GM18502 (cell line): ENCODE results near the gene GLIS1.

Experiments used
- ATAC-seq: cut with Tn5 transposase; IDR thresholded peaks from one replicate; pipeline ENCODE4 v1.9.1; 2021; ENCODE audit warnings: mild to moderate bottlenecking; ENCODE audit not compliant: unreplicated experiment, poor library complexity

Gene GLIS1

DNA sequence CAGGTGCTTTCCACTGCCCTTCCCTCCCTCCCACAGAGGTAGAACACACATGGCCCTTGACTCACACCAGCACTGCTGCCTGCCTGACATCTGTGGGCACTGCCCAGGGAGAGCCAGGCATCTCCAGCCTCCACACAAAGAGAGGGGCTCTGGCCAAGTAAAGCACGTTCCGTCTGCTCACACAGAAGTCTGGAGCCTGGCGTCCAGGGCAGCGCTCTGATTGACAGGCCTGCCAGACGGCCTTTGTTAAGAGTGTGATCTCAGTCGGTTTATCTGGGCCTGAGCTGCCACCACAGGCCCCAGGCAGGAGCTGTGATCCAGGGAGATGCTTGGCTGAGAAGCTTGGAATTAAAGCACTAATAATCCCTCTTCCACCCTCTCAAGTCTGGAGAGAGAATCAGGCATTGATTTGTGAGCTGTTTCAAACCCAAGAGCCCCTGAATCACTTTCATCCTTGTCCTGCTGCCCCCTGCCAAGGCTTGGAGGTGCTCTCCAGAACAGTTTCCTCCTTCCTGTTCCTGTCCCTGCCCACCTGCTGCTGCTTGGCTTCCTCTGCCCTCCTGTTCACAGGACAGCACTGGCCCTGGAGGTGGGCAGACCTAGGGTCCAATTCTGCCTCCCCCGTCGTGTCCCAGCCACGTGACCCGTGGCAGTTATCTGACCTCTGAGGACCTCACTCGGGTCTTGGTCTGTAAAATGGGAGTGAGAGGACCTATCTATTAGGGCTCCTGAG is 276.0 kb downstream of the GLIS1 start:
- ATAC-seq, result no peak

DNA sequence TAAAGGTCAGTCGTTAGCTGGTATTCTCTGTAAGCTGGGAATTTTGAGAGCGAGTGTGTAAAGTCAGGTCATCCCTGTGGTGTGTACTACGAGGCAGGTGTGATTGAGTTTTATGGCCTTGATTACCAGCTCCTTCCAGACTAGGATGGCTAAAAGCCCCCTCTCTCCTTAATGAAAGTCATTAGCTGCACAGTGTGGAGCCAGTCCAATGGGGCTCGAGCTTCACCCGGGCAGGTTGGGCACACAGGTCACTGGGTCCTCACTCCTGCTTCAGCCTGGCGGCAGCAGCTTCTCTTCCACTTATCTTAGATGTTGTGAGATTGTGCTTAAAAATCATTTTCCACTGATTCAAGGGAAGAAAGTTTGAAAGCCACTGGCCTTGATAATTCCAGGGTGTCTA is 276.8 kb downstream of the GLIS1 start:
- ATAC-seq, result no peak

DNA sequence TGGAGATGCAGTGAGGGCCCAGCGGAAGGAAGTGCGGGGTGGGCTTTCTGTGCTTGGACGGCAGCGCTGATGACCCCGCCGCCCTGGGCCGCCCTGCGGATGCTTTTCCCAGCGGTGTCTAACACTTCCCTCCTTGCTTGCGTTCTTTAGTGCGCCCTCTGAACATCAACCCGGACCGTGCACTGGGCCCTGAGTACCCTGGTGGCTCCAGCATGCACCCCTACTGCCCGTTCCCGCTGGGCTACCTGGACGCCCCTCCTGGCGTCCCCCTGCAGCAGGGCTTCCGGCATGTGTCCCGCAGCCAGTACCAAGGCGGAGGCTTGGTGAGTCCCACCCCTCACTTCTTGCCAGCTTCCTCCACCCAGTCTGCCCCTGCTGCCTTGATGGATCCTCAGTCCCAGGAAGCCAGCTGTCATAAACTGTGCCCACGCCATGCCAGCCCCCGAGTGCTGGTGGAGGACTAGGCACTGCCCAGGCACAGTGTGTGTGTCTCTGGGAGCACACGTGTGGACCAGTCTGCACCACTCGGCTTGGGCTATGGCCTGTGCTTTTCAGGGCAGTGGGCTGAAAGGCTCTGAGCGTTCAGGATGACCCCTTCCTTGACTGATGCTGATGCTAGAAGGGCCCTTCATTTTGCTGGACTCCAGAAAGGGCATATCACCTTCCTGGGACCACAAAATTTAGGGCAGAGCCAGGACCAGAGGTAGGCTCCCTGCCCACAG is 277.5 kb downstream of the GLIS1 start:
- no peak for ATAC-seq

DNA sequence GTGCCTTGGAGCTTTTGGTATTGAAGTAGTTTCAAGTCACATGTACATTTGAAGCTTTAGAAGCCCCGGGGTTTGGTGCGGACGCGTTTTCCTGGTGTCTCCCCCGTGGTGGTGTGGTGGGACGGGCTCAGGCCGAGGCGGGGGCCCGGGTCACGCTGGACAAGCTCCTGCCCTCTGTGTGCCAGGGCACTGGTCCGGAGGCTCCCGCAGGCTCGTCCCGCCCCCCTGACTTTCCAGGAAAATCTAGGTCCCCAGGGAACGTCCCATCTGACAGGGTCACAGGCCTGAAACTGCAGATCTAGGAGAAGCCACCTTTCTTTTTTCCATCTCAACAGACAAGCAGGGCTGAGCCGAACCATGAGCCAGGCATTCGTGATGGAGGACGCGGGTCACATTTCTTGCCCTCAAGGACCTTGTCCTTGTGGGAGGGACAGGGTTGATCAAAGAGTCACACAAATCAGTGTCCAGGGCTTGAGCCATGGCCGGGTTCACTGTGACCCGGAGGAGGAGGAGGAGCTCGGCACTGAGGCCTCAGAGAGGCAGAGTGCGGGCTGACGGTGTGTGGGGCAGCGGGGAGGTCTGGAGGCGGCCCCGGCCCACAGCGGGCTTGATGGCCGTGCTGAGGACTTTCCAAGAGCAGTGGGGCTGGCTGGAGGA is 278.2 kb downstream of the GLIS1 start:
- ATAC-seq, result no peak

DNA sequence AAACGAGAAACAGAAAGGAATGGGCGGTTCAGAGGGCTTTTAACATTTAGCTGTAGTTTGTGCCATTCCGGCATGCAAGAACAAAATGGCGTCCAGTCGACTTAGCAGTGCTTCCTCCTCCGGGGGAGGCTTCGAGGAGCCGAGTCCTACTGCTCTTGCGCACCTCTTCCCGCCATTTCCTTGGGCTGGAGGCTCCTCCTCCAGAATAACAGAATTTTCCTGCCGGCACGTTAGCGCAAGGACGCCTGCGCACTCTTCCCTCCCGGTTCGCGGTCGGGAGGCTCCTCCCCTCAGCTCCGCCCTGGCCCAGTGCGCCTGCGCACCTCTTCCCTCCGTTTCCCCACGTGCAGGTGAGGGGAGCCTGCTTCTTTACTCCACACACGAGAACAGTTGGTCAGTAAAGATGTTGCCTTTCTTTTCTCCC is 278.7 kb downstream of the GLIS1 start:
- no peak for ATAC-seq

DNA sequence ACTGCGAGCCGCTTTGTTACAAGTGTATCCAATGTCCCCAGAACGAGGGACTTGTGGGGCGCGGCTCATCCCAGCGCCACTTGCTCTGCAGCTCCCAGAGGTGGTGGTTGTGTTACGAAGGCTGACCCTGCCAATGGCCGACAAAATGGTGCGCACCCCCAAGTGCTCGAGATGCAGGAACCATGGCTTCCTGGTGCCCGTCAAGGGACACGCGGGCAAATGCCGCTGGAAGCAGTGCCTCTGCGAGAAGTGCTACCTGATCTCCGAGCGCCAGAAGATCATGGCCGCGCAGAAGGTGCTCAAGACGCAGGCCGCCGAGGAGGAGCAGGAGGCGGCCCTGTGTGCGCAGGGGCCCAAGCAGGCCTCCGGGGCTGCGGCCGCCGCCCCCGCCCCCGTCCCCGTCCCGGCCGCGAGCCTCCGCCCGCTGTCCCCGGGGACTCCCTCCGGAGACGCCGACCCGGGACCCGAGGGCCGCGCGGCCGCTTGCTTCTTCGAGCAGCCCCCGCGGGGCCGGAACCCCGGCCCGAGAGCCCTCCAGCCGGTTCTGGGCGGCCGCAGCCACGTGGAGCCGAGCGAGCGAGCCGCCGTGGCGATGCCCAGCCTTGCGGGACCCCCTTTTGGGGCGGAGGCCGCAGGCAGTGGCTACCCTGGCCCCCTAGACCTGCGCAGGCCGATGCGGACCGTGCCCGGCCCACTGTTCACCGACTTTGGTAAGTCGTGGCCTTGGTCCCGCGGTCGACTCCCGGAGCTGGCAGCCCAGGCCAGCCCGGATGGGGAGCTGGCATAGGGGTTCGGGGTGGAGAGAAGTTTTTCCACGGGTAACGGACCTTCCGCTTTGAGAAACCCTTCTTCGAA is 279.4 kb downstream of the GLIS1 start, which contains the start of gene DMRTB1:
Gene DMRTB1, plus strand, starts transcription at position 79 of the 855 bp plus-strand sequence. Its CDS starts 55 bp downstream, at position 134.
- ATAC-seq, result no peak

DNA sequence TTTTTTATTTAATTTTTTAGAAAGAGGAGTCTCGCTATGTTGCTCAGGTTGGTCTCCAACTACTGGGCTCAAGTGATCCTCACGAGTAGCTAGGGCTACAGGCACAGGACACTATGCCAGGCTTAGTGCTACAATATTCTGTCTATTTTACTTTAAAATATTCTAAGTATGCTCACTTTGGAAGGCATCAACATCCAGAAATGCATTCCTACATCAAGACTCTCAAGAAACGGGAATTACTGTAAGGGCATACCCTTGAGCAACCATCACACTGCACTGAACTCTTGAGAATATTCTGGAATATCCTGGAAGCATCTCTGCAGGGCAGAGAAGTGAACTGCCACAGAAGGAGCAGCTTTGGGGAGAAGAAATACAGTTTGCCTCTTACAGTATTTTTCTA is 280.3 kb downstream of the GLIS1 start:
- ATAC-seq, result no peak
